NCI-H2029 treated with DMSO at 0.1 percent for 48 hours (cell line): ENCODE data around the gene CACNB2.

Source experiments
- DNase-seq: peaks from one replicate; lab custom pipeline; 2025; lab: John Stamatoyannopoulos, UW

Gene CACNB2

GRCh38 chr10:18340496-18341051, 200.3 kb downstream of the CACNB2 start:
- DNase-seq: no peak

- DNase-seq: no peak
Measured at GRCh38 chr10:18341055-18341454, 200.8 kb downstream of the CACNB2 start.

- DNase-seq: no peak
Measured at GRCh38 chr10:18343573-18343972, 203.3 kb downstream of the CACNB2 start.

GRCh38 chr10:18345308-18345707, 205.1 kb downstream of the CACNB2 start:
- no peak for DNase-seq

GRCh38 chr10:18350340-18350739, 210.1 kb downstream of the CACNB2 start:
- no peak for DNase-seq

GRCh38 chr10:18351421-18351820, 211.2 kb downstream of the CACNB2 start:
- no peak for DNase-seq

- no peak for DNase-seq
Measured at GRCh38 chr10:18352175-18352574, 212.0 kb downstream of the CACNB2 start.

GRCh38 chr10:18359812-18360211, 219.6 kb downstream of the CACNB2 start:
- no peak for DNase-seq

GRCh38 chr10:18362892-18363291, 222.7 kb downstream of the CACNB2 start:
- DNase-seq: no peak

GRCh38 chr10:18364987-18365775, 225.0 kb downstream of the CACNB2 start:
- no peak for DNase-seq

GRCh38 chr10:18367840-18368239, 227.6 kb downstream of the CACNB2 start:
- no peak for DNase-seq

GRCh38 chr10:18368273-18368672, 228.0 kb downstream of the CACNB2 start:
- DNase-seq: no peak

GRCh38 chr10:18368682-18369081, 228.5 kb downstream of the CACNB2 start:
- no peak for DNase-seq

GRCh38 chr10:18369859-18370473, 229.7 kb downstream of the CACNB2 start:
- DNase-seq: no peak

- no peak for DNase-seq
Measured at GRCh38 chr10:18376650-18377049, 236.4 kb downstream of the CACNB2 start.

- no peak for DNase-seq
Measured at GRCh38 chr10:18377898-18378297, 237.7 kb downstream of the CACNB2 start.

GRCh38 chr10:18378766-18379165, 238.5 kb downstream of the CACNB2 start:
- DNase-seq: no peak

- DNase-seq: no peak
Measured at GRCh38 chr10:18381679-18382078, 241.5 kb downstream of the CACNB2 start.

- no peak for DNase-seq
Measured at GRCh38 chr10:18397906-18398305, 257.7 kb downstream of the CACNB2 start.

GRCh38 chr10:18399158-18399557, 258.9 kb downstream of the CACNB2 start:
- DNase-seq: no peak

- no peak for DNase-seq
Measured at GRCh38 chr10:18400201-18400905, 260.1 kb downstream of the CACNB2 start.

GRCh38 chr10:18400906-18401245, 260.7 kb downstream of the CACNB2 start:
- no peak for DNase-seq
